GM12874 (cell line): Measurements from ENCODE around the gene FRMD4A.

ENCODE experiments used
- CTCF ChIP-seq: IDR thresholded peaks from 2 replicates; pipeline ENCODE4 v1.5.1; 2011; ENCODE audit warnings: low read depth, mild to moderate bottlenecking, control low read depth, low read length, moderate library complexity; ENCODE audit not compliant: insufficient read depth

FRMD4A gene

GRCh38 chr10:13698217-13698616 is 632.5 kb downstream of the FRMD4A start:
- no peak for TF ChIP-seq CTCF

GRCh38 chr10:13696071-13696470 is 634.7 kb downstream of the FRMD4A start:
- TF ChIP-seq CTCF = no peak

GRCh38 chr10:13695588-13695987 is 635.1 kb downstream of the FRMD4A start:
- TF ChIP-seq CTCF = no peak

- no peak for TF ChIP-seq CTCF
These were observed 636.7 kb downstream of the FRMD4A start for GRCh38 chr10:13693783-13694700.

GRCh38 chr10:13690281-13690825 is 640.4 kb downstream of the FRMD4A start:
- no peak for TF ChIP-seq CTCF

GRCh38 chr10:13686331-13686752 is 644.4 kb downstream of the FRMD4A start:
- no peak for TF ChIP-seq CTCF

GRCh38 chr10:13685885-13686284 is 644.8 kb downstream of the FRMD4A start:
- no peak for TF ChIP-seq CTCF
